HG03521 (cell line): ENCODE results near the gene WNT1.

Experiments
- ATAC-seq: cut with Tn5 transposase; IDR thresholded peaks from one replicate; pipeline ENCODE4 v1.9.1; 2021; ENCODE audit warnings: mild to moderate bottlenecking, moderate library complexity; ENCODE audit not compliant: unreplicated experiment

Gene WNT1

GRCh38 chr12:48960834-48961233, 17.3 kb upstream of the WNT1 start:
- no peak for ATAC-seq

- ATAC-seq = no peak
Measured at GRCh38 chr12:48961331-48961730, 16.8 kb upstream of the WNT1 start.

DNA sequence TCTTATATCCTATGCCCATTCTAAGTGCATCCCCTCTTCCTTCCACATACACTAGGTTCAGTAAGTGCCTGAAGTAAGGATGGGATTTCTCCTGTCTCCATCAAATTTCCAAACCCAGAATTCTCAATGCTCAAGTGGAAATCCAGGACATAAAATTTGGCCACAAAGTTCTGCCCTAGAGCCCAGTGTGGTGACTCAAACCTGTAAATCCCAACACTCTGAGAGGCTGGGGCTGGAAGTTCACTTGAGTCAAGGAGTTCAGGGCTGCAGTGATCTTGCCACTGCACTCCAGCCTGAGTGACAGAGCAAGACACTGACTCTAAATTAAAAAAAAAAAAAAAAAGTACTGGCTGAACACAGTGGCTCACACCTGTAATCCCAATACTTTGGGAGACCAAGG, 16.3 kb upstream of the WNT1 start:
- ATAC-seq = no peak

DNA sequence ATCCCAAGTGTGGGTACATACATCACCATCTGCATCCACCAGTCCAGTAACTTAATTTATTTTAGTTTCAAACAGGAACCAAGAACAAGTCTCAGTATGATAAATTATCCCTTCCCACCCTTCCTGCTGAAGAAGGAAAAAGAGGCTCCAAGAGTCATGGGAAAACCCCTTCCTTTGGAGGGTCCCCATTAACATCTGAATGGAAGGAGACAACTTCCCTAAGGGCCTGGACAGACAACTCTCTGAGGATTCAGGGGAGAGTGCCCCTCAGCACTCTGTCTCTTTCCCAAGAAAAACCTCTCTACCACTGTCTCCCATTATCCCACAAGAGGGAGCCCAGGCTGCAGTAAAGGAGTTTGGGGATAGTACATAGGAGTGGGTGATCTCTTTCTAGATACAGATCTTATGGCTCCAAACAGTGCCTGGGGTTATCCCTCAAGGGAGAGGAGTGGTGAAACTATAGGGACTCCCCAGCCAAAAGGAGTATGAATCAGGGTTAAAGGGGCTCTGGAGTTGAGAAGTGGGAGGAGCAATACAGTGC, 12.8 kb upstream of the WNT1 start:
- ATAC-seq = no peak

GRCh38 chr12:48966177-48966895, 11.8 kb upstream of the WNT1 start:
- no peak for ATAC-seq

- ATAC-seq = no peak
Measured at GRCh38 chr12:48967991-48968390, 10.1 kb upstream of the WNT1 start.

- no peak for ATAC-seq
Measured at GRCh38 chr12:48968467-48968866, 9.7 kb upstream of the WNT1 start.

DNA sequence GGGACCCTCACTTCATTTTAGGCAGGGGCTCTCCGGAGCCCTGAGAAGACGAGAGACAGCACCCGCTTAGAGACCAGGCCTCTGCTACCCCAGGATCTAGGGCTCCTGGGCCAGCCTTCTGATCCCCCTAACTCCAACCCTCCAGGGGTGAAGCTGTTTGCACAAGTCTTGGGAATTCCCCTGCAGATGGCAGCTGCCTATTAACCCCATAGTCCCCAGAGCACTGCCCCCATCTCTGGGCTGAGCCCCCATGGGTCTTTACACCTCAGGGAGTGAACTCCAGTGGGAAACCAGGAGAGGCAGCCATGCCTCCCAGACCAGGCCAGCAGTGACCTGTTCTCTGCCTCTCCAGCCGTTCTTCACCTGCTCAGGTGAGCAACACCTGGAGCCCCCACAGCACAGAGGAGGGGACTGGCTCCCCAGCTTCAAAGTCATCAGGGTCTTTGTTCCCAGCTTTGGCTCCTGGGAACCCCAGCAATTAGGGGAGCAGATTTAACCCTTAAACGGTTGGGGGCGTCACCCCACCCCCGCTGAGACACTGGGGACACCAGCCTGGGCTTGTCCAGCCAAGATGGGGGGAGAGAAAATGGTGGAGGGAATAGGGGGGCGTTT, 8.9 kb upstream of the WNT1 start:
- no peak for ATAC-seq

- ATAC-seq = no peak
Measured at GRCh38 chr12:48969833-48970701, 8.1 kb upstream of the WNT1 start.

DNA sequence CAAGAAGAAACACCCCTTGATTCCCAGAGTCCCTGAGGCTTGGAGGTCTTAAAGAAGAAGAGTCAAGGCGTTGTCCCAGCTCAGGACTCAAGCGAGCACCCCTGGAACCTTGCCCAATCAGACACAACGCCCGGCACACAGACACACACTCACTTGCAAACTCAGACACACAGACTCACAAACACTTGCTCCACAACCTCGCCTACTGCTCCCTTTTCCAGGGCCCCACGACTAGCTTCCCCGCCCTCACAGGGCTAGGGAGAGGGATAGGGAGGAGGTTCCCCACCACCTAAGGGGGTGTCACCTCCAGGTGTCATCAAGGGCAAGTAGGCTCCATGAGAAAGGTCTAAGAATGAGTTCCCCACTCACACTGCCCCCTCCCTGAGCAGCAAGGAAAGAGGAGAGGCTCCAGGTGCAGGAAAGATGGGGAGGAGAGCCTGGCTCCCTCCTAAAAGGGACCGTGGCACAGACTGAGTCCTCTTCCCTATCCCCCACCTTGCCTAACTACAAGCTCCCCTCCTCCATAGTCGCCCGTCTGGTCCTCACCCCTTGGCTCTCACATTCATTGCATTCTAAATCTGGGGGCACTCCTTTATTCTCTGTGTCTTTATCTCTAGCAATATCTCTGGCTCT, 7.3 kb upstream of the WNT1 start:
- ATAC-seq = no peak

- no peak for ATAC-seq
Measured at GRCh38 chr12:48972213-48972951, 5.7 kb upstream of the WNT1 start.

DNA sequence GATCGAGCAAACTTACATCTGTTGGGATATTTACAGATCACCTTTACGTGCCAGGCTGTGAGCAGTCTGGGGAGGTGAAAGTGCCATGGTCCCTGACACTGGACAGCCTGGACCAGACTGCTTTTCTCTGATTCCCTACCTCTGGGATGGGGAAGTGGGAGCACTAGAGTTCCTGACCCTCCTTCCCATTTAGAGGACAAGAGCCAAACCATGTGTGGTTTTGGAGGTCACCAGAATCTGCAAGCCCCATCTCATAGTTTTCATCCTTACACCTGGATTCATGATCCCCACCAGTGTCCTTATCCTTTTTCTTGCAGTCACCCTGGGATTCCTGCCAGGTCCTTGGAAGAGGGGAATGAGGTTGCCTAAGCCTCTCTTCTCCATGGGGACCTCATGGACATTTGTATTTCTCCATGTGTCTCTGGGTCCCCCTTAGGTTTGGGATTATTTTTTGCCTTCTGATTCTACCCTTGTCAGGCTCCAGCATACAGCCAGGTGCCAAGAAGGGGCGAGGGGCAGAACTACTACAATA, 5.1 kb upstream of the WNT1 start:
- no peak for ATAC-seq

DNA sequence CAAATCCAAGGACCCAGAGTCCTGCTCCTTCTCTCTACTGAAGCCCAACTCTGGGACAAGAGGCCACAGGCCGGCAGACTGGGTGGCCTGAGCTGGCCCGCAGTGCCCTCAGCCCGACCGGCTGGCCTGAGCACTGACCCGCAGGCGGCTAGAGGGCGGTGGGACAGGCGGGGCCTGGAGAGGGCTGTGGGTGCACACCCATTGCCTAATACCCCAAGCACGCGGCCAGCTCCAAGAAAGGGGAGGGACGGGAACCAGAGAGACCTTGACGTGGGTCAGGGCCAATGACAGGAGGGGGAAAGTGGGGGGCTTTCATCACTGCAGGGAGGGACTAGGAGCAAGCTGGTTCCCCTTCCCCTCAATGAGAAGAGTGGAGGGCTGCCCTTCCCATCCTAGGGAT, 4.6 kb upstream of the WNT1 start:
- ATAC-seq = no peak

GRCh38 chr12:48973941-48974673, 4.0 kb upstream of the WNT1 start:
- ATAC-seq = no peak

GRCh38 chr12:48977290-48978281, 536 bp upstream of the WNT1 start:
- ATAC-seq = peak; percentile 43

GRCh38 chr12:48978741-48979601, 849 bp downstream of the WNT1 start:
- no peak for ATAC-seq

- ATAC-seq = no peak
Measured at GRCh38 chr12:48979602-48980388, 1.7 kb downstream of the WNT1 start.
